ENCODE results near the gene TP63.

The TP63 gene

GRCh38 chr3:189674249-189674913 is 43.2 kb downstream of the TP63 start:
- Histone ChIP-seq H3K9me3 (ENCODE audit: control insufficient read depth, low read length) (no peaks in the 10 kb centered on the region), H3K27me3 (replicated peaks; ENCODE audit: control insufficient read depth, insufficient read depth, low read length, poor library complexity, severe bottlenecking) (no peaks in the 10 kb centered on the region), H3K36me3 (ENCODE audit: control insufficient read depth, insufficient read depth, low read length) (no peaks in the 10 kb centered on the region), H3K4me3 (ENCODE audit: insufficient read depth, low read depth, low read length, poor library complexity, severe bottlenecking) (no peak overlapping the region), H3K27ac (ENCODE audit: insufficient read depth, low read length, poor library complexity, severe bottlenecking) (no peak overlapping the region), H3K4me1 (ENCODE audit: control insufficient read depth, insufficient read depth, low read length, poor library complexity, severe bottlenecking) (no peaks in the 10 kb centered on the region)
- no peak for DNase-seq

DNA sequence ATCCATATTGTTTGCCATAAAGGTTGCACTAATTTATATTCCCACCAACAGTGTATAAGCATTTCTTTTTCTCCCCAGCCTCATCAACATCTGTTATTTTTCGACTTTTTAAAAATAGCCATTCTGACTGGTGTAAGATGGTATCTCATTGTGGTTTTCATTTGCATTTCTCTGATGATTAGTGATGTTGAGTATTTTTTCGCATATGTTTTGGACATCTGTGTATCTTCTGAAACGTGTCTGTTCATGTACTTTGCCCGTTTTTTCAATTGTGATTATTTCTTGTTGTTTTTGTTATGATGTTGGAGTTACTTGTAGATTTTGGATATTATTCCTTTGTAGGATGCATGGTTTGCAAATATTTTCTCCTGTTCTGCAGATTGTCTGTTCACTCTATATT is 46.5 kb downstream of the TP63 start:
- H3K4me1 ChIP-seq (ENCODE audit: control insufficient read depth, insufficient read depth, low read length, poor library complexity, severe bottlenecking), result no peaks in the 10 kb centered on the region
- no peaks in the 10 kb centered on the region for H3K27me3 ChIP-seq (replicated peaks; ENCODE audit: control insufficient read depth, insufficient read depth, low read length, poor library complexity, severe bottlenecking)
- no peak overlapping the region for H3K27ac ChIP-seq (ENCODE audit: insufficient read depth, low read length, poor library complexity, severe bottlenecking)
- no peak for DNase-seq
- no peaks in the 10 kb centered on the region for H3K36me3 ChIP-seq (ENCODE audit: control insufficient read depth, insufficient read depth, low read length)
- no peak overlapping the region for H3K4me3 ChIP-seq (ENCODE audit: insufficient read depth, low read depth, low read length, poor library complexity, severe bottlenecking)
- H3K9me3 ChIP-seq (ENCODE audit: control insufficient read depth, low read length), result no peaks in the 10 kb centered on the region

DNA sequence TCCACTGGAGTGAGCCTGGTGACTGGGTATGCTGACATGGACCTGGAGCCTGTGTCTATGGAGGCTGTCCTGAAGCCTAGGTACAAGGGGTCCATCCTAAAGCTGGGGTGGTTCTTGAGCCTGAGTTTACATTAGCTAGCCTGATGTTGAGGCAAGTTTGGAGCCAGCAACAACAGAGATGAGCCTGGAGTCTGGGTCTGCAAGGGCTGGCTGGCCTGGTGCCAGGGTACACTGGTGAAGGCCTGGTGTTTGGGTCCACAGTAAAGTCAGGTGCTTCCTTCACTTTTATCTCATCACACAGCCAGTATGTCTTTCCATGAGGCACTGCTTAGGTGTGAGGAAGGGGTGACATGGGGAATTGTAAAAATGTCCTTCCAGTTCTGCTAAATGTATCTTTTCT is 49.5 kb downstream of the TP63 start:
- Histone ChIP-seq H3K4me1 (ENCODE audit: control insufficient read depth, insufficient read depth, low read length, poor library complexity, severe bottlenecking) (no peaks in the 10 kb centered on the region), H3K4me3 (ENCODE audit: insufficient read depth, low read depth, low read length, poor library complexity, severe bottlenecking) (no peak overlapping the region), H3K27me3 (replicated peaks; ENCODE audit: control insufficient read depth, insufficient read depth, low read length, poor library complexity, severe bottlenecking) (no peaks in the 10 kb centered on the region), H3K27ac (ENCODE audit: insufficient read depth, low read length, poor library complexity, severe bottlenecking) (no peak overlapping the region), H3K9me3 (ENCODE audit: control insufficient read depth, low read length) (no peaks in the 10 kb centered on the region), H3K36me3 (ENCODE audit: control insufficient read depth, insufficient read depth, low read length) (no peaks in the 10 kb centered on the region)
- DNase-seq, result no peak

DNA sequence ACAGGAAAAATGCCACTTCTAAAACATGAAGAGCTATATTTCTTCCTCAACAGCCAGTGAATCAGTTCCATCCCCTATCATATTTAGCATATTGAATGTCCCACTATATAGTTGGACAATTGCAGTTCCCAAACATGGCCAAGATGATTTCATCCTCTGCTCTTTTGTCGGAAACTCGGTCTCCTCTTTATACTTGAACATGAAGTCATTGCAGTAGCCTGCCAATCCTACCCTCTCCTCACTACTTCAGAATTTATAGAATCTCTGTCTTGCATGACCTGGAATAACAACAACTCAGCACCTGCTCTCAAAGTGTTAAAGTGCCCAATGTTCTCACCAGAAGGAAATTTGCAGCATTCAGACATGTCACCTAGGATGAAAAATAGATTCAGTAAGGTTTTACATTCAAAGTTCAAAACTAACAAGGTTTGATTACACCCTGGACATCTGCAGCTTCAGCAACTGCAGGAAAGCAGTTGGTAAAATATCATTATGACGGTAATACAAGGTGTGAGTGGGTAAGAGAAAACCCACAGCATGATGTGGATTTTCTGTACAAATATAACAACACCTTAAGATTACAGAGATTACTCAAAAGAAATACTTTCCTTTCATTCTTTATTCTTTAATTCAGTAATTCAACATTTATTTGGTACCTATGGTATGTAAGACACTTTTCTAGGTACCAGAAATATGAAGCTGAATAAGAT is 52.5 kb downstream of the TP63 start:
- H3K9me3 ChIP-seq (ENCODE audit: control insufficient read depth, low read length), result no peaks in the 10 kb centered on the region
- H3K4me3 ChIP-seq (ENCODE audit: insufficient read depth, low read depth, low read length, poor library complexity, severe bottlenecking), result no peak overlapping the region
- H3K27ac ChIP-seq (ENCODE audit: insufficient read depth, low read length, poor library complexity, severe bottlenecking), result no peak overlapping the region
- H3K4me1 ChIP-seq (ENCODE audit: control insufficient read depth, insufficient read depth, low read length, poor library complexity, severe bottlenecking), result no peaks in the 10 kb centered on the region
- no peaks in the 10 kb centered on the region for H3K27me3 ChIP-seq (replicated peaks; ENCODE audit: control insufficient read depth, insufficient read depth, low read length, poor library complexity, severe bottlenecking)
- H3K36me3 ChIP-seq (ENCODE audit: control insufficient read depth, insufficient read depth, low read length), result no peaks in the 10 kb centered on the region
- no peak for DNase-seq

GRCh38 chr3:189684317-189684716 is 53.1 kb downstream of the TP63 start:
- no peaks in the 10 kb centered on the region for H3K9me3 ChIP-seq (ENCODE audit: control insufficient read depth, low read length)
- no peaks in the 10 kb centered on the region for H3K27me3 ChIP-seq (replicated peaks; ENCODE audit: control insufficient read depth, insufficient read depth, low read length, poor library complexity, severe bottlenecking)
- no peak overlapping the region for H3K27ac ChIP-seq (ENCODE audit: insufficient read depth, low read length, poor library complexity, severe bottlenecking)
- H3K4me3 ChIP-seq (ENCODE audit: insufficient read depth, low read depth, low read length, poor library complexity, severe bottlenecking), result no peak overlapping the region
- no peaks in the 10 kb centered on the region for H3K36me3 ChIP-seq (ENCODE audit: control insufficient read depth, insufficient read depth, low read length)
- DNase-seq, result no peak
- H3K4me1 ChIP-seq (ENCODE audit: control insufficient read depth, insufficient read depth, low read length, poor library complexity, severe bottlenecking), result no peaks in the 10 kb centered on the region

DNA sequence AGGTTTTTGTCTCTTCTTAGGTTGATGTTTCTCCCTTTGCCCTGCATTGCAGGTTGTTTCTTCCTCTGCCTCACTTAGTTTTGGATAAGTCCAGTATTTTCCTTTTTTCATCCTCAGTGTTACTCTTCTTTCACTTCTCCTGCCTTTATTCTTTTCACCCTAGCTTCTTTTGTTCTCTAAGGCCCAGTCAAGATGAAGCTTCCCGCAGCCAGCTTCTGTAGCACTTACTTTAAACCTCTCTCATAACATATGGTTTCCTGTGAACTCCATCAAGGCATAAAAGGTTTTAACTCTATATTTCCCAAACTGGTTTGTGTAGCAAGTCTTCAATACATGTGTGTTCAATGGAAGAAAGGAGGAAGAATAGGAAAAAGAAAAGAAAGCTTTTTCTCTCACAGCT is 54.1 kb downstream of the TP63 start:
- H3K27ac ChIP-seq (ENCODE audit: insufficient read depth, low read length, poor library complexity, severe bottlenecking), result no peak overlapping the region

DNA sequence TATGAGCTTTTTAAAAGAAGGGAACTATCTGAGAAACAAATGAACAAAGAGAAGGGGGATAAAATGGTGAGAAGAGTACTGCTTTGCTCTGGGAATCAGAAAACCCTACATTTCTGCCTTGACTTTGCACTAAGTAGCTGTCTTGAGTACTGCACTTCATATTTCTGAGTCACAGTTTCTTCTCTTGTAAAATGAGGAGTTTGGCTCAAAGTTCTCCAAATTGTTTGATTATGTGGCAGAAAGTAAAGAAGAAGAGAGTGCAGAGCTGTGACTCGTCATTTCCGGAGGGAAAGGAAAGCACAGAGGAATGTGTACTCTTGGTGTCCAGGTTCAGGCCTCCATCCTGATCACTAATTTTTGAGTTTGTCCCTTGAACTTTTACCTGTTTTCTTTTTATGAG is 54.7 kb downstream of the TP63 start:
- no peak overlapping the region for H3K27ac ChIP-seq (ENCODE audit: insufficient read depth, low read length, poor library complexity, severe bottlenecking)
- H3K27me3 ChIP-seq (replicated peaks; ENCODE audit: control insufficient read depth, insufficient read depth, low read length, poor library complexity, severe bottlenecking), result no peaks in the 10 kb centered on the region
- no peaks in the 10 kb centered on the region for H3K4me1 ChIP-seq (ENCODE audit: control insufficient read depth, insufficient read depth, low read length, poor library complexity, severe bottlenecking)
- H3K9me3 ChIP-seq (ENCODE audit: control insufficient read depth, low read length), result no peaks in the 10 kb centered on the region
- no peak overlapping the region for H3K4me3 ChIP-seq (ENCODE audit: insufficient read depth, low read depth, low read length, poor library complexity, severe bottlenecking)
- no peaks in the 10 kb centered on the region for H3K36me3 ChIP-seq (ENCODE audit: control insufficient read depth, insufficient read depth, low read length)
- DNase-seq, result no peak

More for the DNA sequence above, 54.1 kb downstream of the TP63 start:
- Histone ChIP-seq H3K9me3 (ENCODE audit: control insufficient read depth, low read length) (no peaks in the 10 kb centered on the region), H3K27me3 (replicated peaks; ENCODE audit: control insufficient read depth, insufficient read depth, low read length, poor library complexity, severe bottlenecking) (no peaks in the 10 kb centered on the region), H3K4me1 (ENCODE audit: control insufficient read depth, insufficient read depth, low read length, poor library complexity, severe bottlenecking) (no peaks in the 10 kb centered on the region), H3K4me3 (ENCODE audit: insufficient read depth, low read depth, low read length, poor library complexity, severe bottlenecking) (no peak overlapping the region), H3K36me3 (ENCODE audit: control insufficient read depth, insufficient read depth, low read length) (no peaks in the 10 kb centered on the region)
- no peak for DNase-seq

- Histone ChIP-seq H3K27me3 (replicated peaks; ENCODE audit: control insufficient read depth, insufficient read depth, low read length, poor library complexity, severe bottlenecking) (no peaks in the 10 kb centered on the region), H3K36me3 (ENCODE audit: control insufficient read depth, insufficient read depth, low read length) (no peaks in the 10 kb centered on the region), H3K9me3 (ENCODE audit: control insufficient read depth, low read length) (no peaks in the 10 kb centered on the region), H3K4me3 (ENCODE audit: insufficient read depth, low read depth, low read length, poor library complexity, severe bottlenecking) (no peak overlapping the region), H3K27ac (ENCODE audit: insufficient read depth, low read length, poor library complexity, severe bottlenecking) (no peak overlapping the region), H3K4me1 (ENCODE audit: control insufficient read depth, insufficient read depth, low read length, poor library complexity, severe bottlenecking) (no peaks in the 10 kb centered on the region)
- DNase-seq, result no peak
Observed at GRCh38 chr3:189687475-189687874, 56.3 kb downstream of the TP63 start.

DNA sequence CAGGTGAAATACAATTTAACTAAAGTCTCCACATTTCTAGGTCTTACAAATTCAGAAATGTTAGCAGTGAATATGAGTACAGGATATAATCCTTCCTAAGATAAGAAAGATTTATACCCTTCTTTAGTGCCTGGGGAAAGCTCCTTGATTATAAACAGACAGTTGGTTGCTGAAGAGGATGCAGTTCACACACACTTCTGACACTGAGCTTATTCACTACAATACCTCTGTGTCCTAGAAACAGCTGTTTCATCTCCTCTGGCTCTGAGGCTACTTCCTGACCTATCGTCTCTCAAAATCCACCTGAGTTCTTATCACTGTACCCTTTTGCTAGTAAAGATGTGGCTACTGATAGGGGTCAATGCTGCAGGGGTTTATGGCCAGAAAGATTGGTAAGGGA is 57.1 kb downstream of the TP63 start:
- Histone ChIP-seq H3K27me3 (replicated peaks; ENCODE audit: control insufficient read depth, insufficient read depth, low read length, poor library complexity, severe bottlenecking) (no peaks in the 10 kb centered on the region), H3K27ac (ENCODE audit: insufficient read depth, low read length, poor library complexity, severe bottlenecking) (no peak overlapping the region), H3K4me3 (ENCODE audit: insufficient read depth, low read depth, low read length, poor library complexity, severe bottlenecking) (no peak overlapping the region), H3K9me3 (ENCODE audit: control insufficient read depth, low read length) (no peaks in the 10 kb centered on the region), H3K36me3 (ENCODE audit: control insufficient read depth, insufficient read depth, low read length) (no peaks in the 10 kb centered on the region), H3K4me1 (ENCODE audit: control insufficient read depth, insufficient read depth, low read length, poor library complexity, severe bottlenecking) (no peaks in the 10 kb centered on the region)
- no peak for DNase-seq

DNA sequence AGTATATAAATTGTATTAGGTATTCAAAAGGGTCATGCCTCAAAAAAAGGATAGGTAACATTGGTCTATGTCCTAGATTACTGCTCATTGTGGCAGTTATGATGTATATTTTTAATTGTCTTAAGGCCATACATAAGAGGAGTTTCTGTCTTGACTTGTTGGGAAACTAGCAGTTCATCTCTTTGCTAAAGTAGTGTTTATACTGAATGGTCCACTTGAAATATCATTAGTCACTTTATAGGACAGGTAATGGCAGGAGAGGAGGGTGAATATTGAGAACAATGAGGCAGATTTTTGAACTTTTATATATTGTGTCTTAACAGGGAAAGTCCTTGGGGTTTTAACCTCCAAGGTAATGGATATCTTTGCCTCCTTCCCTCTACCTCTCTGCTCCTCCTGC is 58.4 kb downstream of the TP63 start:
- no peaks in the 10 kb centered on the region for H3K9me3 ChIP-seq (ENCODE audit: control insufficient read depth, low read length)
- H3K4me1 ChIP-seq (ENCODE audit: control insufficient read depth, insufficient read depth, low read length, poor library complexity, severe bottlenecking), result no peaks in the 10 kb centered on the region
- DNase-seq, result no peak
- H3K4me3 ChIP-seq (ENCODE audit: insufficient read depth, low read depth, low read length, poor library complexity, severe bottlenecking), result no peak overlapping the region
- no peak overlapping the region for H3K27ac ChIP-seq (ENCODE audit: insufficient read depth, low read length, poor library complexity, severe bottlenecking)
- no peaks in the 10 kb centered on the region for H3K27me3 ChIP-seq (replicated peaks; ENCODE audit: control insufficient read depth, insufficient read depth, low read length, poor library complexity, severe bottlenecking)
- no peaks in the 10 kb centered on the region for H3K36me3 ChIP-seq (ENCODE audit: control insufficient read depth, insufficient read depth, low read length)
